K562 (cell line): ENCODE results near the gene PIP5KL1. TPM values are rescaled to one million over a fixed set of nuclear protein-coding genes. Genes with fewer than 3 reads are reported as not detected.

Experiments
- BRD4 ChIP-seq: fragments of 200-600 bp; sonication (generic); IDR thresholded peaks from 2 replicates; pipeline ENCODE4 v1.6.1; 2017; ENCODE audit warnings: inconsistent platforms
- CBX2 ChIP-seq: fragments of 200-600 bp; sonication (generic); IDR thresholded peaks from one replicate; pipeline ENCODE4 v1.6.1; 2012; ENCODE audit warnings: mild to moderate bottlenecking, low read length, inconsistent platforms; ENCODE audit not compliant: insufficient read depth, poor library complexity, severe bottlenecking
- EWSR1 ChIP-seq: fragments of 450-650 bp; IDR thresholded peaks from 2 replicates; pipeline ENCODE4 v1.6.1; 2018; ENCODE audit warnings: borderline replicate concordance, mild to moderate bottlenecking, low read depth, moderate library complexity; ENCODE audit not compliant: partially characterized antibody
- GATAD2A ChIP-seq: fragments of 450-650 bp; IDR thresholded peaks from 2 replicates; pipeline ENCODE4 v1.6.1; 2017
- HDAC1 ChIP-seq, 2 experiments: fragments of 450-650 bp; IDR thresholded peaks; 2 replicates each; pipeline ENCODE4 v1.6.1; 2016 to 2017; ENCODE audit warnings: inconsistent platforms in 1 of 2, mild to moderate bottlenecking in 1 of 2, moderate library complexity in 1 of 2
- HDAC8 ChIP-seq: fragments of 450-650 bp; IDR thresholded peaks from 2 replicates; pipeline ENCODE4 v1.6.1; 2016; ENCODE audit warnings: mild to moderate bottlenecking, missing genetic modification characterization, moderate library complexity, missing compliant biosample characterization
- HMGN3 ChIP-seq: IDR thresholded peaks from 2 replicates; pipeline ENCODE4 v1.6.1; 2011; ENCODE audit warnings: borderline replicate concordance, low read depth, mild to moderate bottlenecking, mixed read lengths, low read length; ENCODE audit not compliant: insufficient read length; ENCODE audit errors: extremely low read depth
- HOMEZ ChIP-seq: fragments of 250-450 bp; sonication (Bioruptor Pico); IDR thresholded peaks from 2 replicates; pipeline ENCODE4 v1.4.0; 2020; ENCODE audit warnings: mild to moderate bottlenecking, moderate library complexity
- IRF1 ChIP-seq: sonication (generic); formaldehyde crosslinking; IDR thresholded peaks from 2 replicates; pipeline ENCODE4 v1.8.0; 2022; ENCODE audit warnings: missing genetic modification reagents, mild to moderate bottlenecking, borderline replicate concordance
- MYC ChIP-seq, 2 experiments: fragments of 250-450 bp in 1 of 2; sonication (Bioruptor Pico) in 1 of 2; IDR thresholded peaks; 2 replicates each; pipeline versions ENCODE4 v1.5.1 to v1.6.1; 2012 to 2021; ENCODE audit warnings: low read depth in 2 of 2, borderline replicate concordance in 1 of 2, improper control_type of control experiment in 1 of 2, low read length in 1 of 2, mild to moderate bottlenecking in 1 of 2, moderate library complexity in 1 of 2
- NCOA2 ChIP-seq, 2 experiments: fragments of 450-650 bp; IDR thresholded peaks; 2 replicates each; pipeline ENCODE4 v1.6.1; 2018; ENCODE audit warnings: mild to moderate bottlenecking in 2 of 2, moderate library complexity in 1 of 2; ENCODE audit not compliant: partially characterized antibody in 2 of 2
- NR0B1 ChIP-seq: fragments of 450-650 bp; IDR thresholded peaks from one replicate; pipeline ENCODE4 v1.6.1; 2018; ENCODE audit warnings: mild to moderate bottlenecking, moderate library complexity; ENCODE audit not compliant: partially characterized antibody
- PHF8 ChIP-seq: fragments of 200-600 bp; sonication (generic); IDR thresholded peaks from 2 replicates; pipeline ENCODE4 v1.6.1; 2012; ENCODE audit warnings: mixed run types, mild to moderate bottlenecking, inconsistent platforms, low read length, moderate library complexity, borderline replicate concordance
- POLR2A ChIP-seq: fragments of 450-650 bp; conservative IDR thresholded peaks from 2 replicates; pipeline ENCODE4 v1.6.1; 2016
- SNIP1 ChIP-seq: fragments of 450-650 bp; IDR thresholded peaks from 2 replicates; pipeline ENCODE4 v1.7.1; 2017; ENCODE audit warnings: low read depth, mild to moderate bottlenecking
- TAF7 ChIP-seq: fragments of 450-650 bp; IDR thresholded peaks from 2 replicates; pipeline ENCODE4 v1.6.1; 2016; ENCODE audit warnings: missing genetic modification characterization, missing compliant biosample characterization
- TCF3 ChIP-seq: sonication (generic); formaldehyde crosslinking; IDR thresholded peaks from 2 replicates; pipeline ENCODE4 v1.4.0; 2020; ENCODE audit warnings: mild to moderate bottlenecking, missing genetic modification reagents
- TCF7L2 ChIP-seq: fragments of 150-350 bp; IDR thresholded peaks from 2 replicates; pipeline ENCODE4 v1.6.1; 2016; ENCODE audit warnings: low read depth, mild to moderate bottlenecking, low read length, moderate library complexity
- ZBTB7A ChIP-seq: IDR thresholded peaks from 2 replicates; pipeline ENCODE4 v1.6.1; 2011; ENCODE audit warnings: low read depth, mild to moderate bottlenecking, low read length, moderate library complexity, borderline replicate concordance; ENCODE audit not compliant: control insufficient read depth
- ZNF217 ChIP-seq: sonication (generic); formaldehyde crosslinking; IDR thresholded peaks from 2 replicates; pipeline ENCODE4 v1.8.0; 2022; ENCODE audit warnings: mild to moderate bottlenecking, missing genetic modification reagents
- ZNF280B ChIP-seq: fragments of 250-450 bp; sonication (Bioruptor Pico); IDR thresholded peaks from 2 replicates; pipeline ENCODE4 v1.5.1; 2021; ENCODE audit warnings: mild to moderate bottlenecking
- ZNF282 ChIP-seq: sonication (generic); formaldehyde crosslinking; IDR thresholded peaks from 2 replicates; pipeline ENCODE4 v1.8.1; 2023; ENCODE audit warnings: missing genetic modification reagents
- ZNF583 ChIP-seq: fragments of 250-450 bp; sonication (Bioruptor Pico); IDR thresholded peaks from 2 replicates; pipeline ENCODE4 v1.4.0; 2020
- polyA plus RNA-seq, 8 experiments: library from polyadenylated mRNA; depleted of rRNA in 4 of 8; stranded (reverse) in 5 of 8; unstranded in 3 of 8; fragments of >200 nt; fragmentation: Nextera tagmentation in 2 of 8; fragmentation: Illumina TruSeq in 1 of 8; extraction: Ambion mirVana in 2 of 8; extraction: Trizol in 1 of 8; gene quantifications; 2 replicates each; pipeline versions ENCODE4 v1.2.1 to v1.2.3, GENCODE V29; 2011 to 2014; ENCODE audit warnings: inconsistent platforms in 1 of 8, missing spikeins in 1 of 8
- total RNA-seq, 7 experiments: library from RNA; depleted of rRNA in 6 of 7; stranded (reverse); fragments of >200 nt in 6 of 7; fragmentation: Illumina TruSeq in 2 of 7; extraction: Trizol in 2 of 7; gene quantifications; 2 replicates each; pipeline versions ENCODE4 v1.2.1 to v1.2.3, GENCODE V29; 2011 to 2021; ENCODE audit warnings: low replicate concordance in 1 of 7

PIP5KL1 gene
- total and polyA plus RNA-seq, 9 of the 15 experiments (the other 6 are each of a cell fraction or from before 2014, with no cell fraction given), result 0.18 to 4.8 (median 1.2) TPM

GRCh38 chr9:127898433-127899127 lies 32.0 kb downstream of the PIP5KL1 start (continued):
- no peak for TF ChIP-seq SNIP1
- TF ChIP-seq TCF7L2, result no peak
- TF ChIP-seq HDAC1 (IDR thresholded peaks at IDR 0.05), result peak in 1 of 2 experiments; percentile 81; a peak in 2 of 4 replicates
- TF ChIP-seq ZNF217, result no peak
- TF ChIP-seq HDAC8 (tag), result no peak
- TF ChIP-seq TAF7 (tag), result no peak
- TF ChIP-seq ZNF282, result no peak
- TF ChIP-seq POLR2A, result peak; percentile 21; the same call in 1 of the 2 replicates
- no peak for TF ChIP-seq NCOA2 (IDR thresholded peaks at IDR 0.05; ENCODE audit: partially characterized antibody in 2 of 2)
- no peak for TF ChIP-seq EWSR1
- peak; percentile 70; the same call in 1 of the 2 replicates for TF ChIP-seq GATAD2A
- TF ChIP-seq HMGN3, result no peak
- 0 out of 2 replicates have a peak, but pooled peaks have one; percentile 10 for TF ChIP-seq MYC (IDR thresholded peaks at IDR 0.05; ENCODE audit: low read depth, low read length)
- no peak for TF ChIP-seq MYC (CRISPR knock-in tag; IDR thresholded peaks at IDR 0.05; ENCODE audit: borderline replicate concordance, low read depth)
- no peak for TF ChIP-seq TCF3 (CRISPR knock-in tag)
- no peak for TF ChIP-seq HOMEZ (CRISPR knock-in tag)
- no peak for TF ChIP-seq PHF8
- TF ChIP-seq CBX2, result no peak
- TF ChIP-seq IRF1 (CRISPR knock-in tag), result no peak
- no peak for TF ChIP-seq BRD4
- no peak for TF ChIP-seq ZNF280B (CRISPR knock-in tag)
- peak; percentile 82; the same call in 1 of the 2 replicates for TF ChIP-seq ZBTB7A
- TF ChIP-seq ZNF583 (CRISPR knock-in tag), result no peak
- TF ChIP-seq NR0B1, result no peak
